ENCODE results near the gene FAM184B. TPM values are rescaled to one million over a fixed set of nuclear protein-coding genes. Genes with fewer than 3 reads are reported as not detected.
"Not testable (repeated sequence)": the region's sequence is repeated elsewhere in the genome, so short reads cannot be mapped to it uniquely, and the experiment has no call there.

Gene FAM184B
- total RNA-seq, 1 experiment from 2014 or later, result 0.08 TPM

DNA sequence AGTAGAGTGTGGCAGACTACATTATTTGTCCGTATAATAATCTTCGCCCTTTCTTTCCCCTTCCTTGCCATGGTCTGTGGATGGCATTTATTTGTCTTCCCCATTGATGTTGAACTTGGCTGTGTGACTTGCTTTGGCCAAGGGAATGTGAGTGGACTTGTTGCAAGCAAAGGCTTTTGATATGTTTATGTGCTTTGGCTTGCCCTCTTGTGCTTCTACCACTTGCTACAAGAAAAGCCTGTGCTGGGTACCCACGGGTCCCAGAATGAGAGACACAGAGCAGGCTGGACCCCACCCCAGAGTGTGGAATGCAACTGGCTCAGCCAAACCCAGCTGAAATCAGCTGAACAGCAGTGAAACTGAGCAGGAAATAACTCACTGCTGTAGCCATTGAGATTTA is 63.0 kb downstream of the FAM184B start:
- DNase-seq (ENCODE audit: low spot score), result no peak

DNA sequence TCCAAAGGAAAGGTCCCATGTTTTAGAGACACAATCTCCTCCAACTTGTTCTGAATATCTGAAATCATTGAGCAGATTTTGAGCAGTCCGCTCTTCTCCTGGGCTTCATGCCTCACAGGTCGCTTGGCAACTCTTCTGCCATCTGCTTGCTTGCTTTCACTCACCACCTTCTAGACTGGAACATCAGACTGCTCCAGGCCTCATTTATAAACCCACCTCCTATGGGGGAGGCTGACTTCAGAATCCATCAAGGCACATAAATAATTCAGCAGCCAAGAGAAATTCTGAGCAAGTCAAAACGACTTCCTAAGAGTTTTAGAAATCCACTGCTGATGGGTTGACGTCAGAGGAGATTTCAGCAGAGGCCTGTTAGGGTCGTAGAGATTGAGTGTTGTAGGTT is 64.1 kb downstream of the FAM184B start:
- DNase-seq (ENCODE audit: low spot score), result no peak

DNA sequence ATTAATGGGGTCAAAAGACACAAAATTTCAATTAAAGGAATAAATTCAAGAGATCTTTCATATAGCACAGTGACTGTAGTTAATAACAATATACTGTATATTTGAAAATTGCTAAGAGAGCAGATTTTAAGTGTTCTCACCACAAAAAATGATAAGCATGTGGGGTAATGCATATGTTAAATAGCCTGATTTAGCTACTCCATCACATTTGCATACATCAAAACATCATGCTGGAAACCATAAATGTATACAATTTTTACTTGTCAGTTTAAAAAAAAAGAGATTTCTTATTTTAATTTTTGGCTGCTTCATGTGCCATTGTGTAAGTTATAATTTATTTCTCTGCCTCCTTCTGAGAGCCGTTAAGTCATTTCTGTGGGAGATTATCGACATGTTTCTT is 65.9 kb downstream of the FAM184B start:
- DNase-seq (ENCODE audit: low spot score), result no peak

DNA sequence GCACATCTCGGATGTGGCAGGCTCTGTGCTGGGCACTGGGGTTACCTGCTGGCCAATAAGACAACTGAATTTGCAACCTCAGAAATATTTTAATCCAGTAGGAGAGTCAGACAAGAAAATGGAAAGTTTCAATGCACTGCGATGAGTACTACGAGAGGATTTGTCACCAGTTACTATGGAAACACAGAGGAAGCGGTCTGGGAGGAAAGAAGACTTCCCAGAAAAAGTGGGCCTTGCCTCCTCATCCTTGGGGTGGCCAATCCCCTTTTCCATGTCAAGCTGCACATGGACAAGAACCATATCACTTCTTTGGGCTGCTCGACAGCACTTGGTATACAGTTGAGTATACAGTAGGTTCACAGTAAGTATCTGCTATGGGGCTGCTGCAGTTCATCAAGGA is 67.6 kb downstream of the FAM184B start:
- no peak for DNase-seq (ENCODE audit: low spot score)

DNA sequence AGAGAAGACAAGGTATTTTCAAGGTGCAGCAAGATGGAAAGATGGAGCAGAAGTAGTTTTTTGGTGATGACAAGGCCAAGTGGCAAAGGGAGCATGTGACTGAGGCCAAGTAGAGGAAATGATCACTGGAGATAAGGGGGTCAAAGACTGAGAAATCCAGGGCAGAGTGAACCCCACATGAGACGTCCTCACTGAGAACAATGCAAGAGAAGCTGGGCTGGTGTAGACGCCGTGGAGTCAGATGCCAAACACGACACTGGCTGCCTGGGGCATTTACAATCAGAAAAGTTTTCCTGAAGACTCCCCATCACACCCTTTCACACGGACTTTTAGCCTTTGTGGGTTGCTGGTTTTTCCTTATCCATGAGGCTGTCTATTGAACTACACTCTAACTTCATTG is 69.3 kb downstream of the FAM184B start:
- no peak for DNase-seq (ENCODE audit: low spot score)

DNA sequence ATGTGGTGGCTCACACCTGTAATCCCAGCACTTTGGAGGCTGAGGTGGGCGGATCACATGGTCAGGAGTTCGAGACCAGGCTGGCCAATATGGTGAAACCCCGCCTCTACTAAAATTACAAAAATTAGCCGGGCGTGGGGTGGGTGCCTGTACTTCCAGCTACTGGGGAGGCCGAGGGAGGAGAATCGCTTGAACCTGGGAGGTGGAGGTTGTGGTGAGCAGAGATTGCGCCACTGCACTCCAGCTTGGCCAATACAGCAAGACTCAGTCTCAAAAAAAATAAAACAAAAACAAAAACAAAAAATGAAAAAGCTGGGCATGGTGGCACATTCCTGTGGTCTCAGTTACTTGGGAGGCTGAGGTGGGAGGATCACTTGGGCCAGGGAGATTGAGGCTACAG is 70.2 kb downstream of the FAM184B start:
- DNase-seq (ENCODE audit: low spot score), result not testable (repeated sequence)

DNA sequence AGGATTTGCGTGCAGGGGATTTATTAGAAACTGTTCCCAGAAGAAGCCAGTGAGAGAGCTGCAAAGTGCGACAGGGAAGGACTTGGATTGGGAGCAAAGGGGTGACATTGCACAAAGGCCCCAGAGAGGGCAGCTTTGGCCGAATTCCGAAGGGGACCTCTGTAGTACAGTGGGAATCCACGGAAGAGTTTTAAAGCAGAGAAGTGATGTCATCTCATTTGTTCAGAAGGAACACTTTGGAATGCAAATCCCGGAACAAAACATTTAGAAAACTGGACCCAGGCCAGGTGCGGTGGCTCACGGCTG is 71.7 kb downstream of the FAM184B start:
- no peak for DNase-seq (ENCODE audit: low spot score)

DNA sequence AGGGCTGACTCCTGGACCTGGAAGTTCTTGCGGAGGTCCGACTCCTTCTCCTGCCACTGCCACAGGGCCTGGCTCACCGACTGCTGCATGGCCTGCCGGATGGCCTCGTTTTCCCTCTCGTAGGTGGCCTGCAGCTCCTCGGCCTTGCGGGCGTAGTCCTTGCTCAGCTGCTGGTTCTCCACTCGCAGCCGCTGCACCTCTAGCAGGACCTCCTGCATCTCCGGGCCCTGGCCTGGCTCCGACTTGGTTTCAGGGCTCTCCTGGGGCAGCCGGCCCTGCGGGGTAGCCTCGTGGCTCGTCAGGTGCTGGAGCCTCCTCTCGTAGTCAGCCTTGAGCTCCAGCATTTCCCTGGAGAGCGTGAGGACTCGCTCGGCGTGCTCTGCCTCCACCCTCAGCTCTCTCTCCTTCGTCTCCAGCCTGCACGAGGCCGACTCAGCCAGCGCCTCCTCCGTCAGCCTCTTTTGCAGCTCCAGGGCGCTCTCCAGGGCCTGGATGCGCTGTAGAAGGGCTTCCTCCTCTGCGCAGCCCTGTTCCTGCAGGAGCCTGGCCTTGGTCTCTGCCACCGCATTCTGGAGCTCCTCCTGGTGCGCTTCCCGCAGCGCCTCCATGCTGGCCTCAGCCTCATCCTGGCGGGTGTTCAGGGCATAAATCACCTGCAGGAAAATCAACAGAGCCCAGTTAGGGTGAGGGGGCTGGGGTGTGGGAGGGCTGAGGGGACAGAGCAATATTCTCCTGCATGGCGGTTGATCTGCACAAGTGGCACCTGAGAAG is 72.2 kb downstream of the FAM184B start:
- DNase-seq (ENCODE audit: low spot score), result no peak

DNA sequence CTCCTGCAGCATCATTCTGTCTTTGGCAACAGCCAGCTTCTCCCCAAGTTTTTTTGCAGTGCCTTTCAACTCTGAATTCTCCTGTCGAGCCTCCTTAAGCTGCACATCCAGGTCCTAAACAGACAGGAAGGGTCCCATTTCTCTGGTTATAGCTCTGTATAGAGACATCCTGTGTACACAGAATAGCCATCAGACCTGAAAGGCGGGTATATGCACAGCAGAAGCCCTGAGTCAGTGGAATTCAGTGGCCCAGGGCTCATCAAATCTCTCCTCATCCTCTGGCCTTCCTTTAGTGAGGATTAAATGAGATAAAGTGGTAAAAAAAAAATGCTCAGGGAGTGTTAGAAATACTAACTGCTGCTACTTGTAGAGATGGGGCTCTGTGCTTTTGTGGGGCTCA is 73.8 kb downstream of the FAM184B start:
- no peak for DNase-seq (ENCODE audit: low spot score)

DNA sequence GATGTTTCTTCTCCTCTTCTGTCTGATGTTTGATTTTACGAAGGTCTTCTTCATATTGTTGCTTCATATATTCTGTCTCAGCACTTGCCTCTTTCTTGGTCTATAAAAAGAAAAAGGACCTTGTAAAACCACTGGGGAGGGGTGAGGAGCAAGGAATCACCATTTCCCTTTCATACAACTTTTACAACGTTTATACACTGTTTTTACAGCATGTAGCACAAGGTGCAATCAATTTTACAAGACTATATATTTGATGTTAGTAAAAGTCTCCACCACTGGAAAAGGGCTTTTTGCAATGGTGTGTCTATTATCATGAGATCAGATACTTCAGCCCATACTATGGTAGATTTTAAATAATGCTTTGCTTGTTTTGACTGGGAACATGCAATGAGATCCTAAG is 76.3 kb downstream of the FAM184B start:
- DNase-seq (ENCODE audit: low spot score), result no peak

DNA sequence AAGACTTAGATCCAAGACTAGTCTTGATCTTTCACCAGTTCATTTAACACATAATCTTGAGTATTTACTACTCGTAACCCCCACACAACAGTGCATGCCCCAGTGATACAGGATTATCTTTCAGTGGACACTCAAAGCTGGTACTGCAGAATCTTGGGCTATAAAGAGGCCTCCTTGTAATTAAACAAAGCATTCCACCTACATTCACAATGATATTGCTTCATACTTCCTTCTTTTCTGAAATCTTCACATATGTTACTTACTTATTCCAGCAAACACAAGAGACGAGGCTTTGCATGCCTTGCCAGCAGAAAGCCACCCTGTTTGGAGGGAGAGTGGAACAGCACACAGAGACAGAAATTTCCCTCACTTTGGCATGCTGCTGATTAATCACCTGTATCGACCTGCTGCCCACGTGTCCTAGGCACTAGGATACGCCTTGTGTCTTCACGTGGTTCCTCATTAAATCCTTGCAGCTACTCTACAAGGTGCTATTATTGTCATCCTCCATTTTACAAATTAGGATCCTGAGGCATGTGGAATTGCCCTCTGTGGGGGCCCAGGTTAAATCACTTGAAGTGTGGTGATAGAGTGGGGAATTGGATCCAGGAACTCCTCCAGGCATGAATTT is 77.3 kb downstream of the FAM184B start:
- no peak for DNase-seq (ENCODE audit: low spot score)

DNA sequence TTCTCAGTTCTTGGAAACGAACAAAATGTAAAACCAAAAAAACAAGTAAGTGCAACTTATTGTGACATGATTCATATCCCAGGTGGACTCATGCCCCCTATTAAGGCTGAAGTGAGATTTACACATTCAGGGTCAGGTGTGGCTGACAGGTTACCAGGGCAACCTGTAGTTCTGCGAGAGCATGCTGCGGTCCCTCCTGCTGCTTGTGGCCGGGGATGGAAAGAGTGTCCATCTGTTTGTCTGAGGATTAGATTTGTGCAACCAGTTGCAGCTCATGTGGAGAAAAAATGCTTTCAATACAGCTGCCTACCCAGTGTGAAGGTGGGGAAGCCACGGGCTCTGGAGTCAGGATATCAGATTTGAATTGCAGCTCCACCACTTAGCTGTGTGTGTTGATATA is 78.8 kb downstream of the FAM184B start:
- no peak for DNase-seq (ENCODE audit: low spot score)

DNA sequence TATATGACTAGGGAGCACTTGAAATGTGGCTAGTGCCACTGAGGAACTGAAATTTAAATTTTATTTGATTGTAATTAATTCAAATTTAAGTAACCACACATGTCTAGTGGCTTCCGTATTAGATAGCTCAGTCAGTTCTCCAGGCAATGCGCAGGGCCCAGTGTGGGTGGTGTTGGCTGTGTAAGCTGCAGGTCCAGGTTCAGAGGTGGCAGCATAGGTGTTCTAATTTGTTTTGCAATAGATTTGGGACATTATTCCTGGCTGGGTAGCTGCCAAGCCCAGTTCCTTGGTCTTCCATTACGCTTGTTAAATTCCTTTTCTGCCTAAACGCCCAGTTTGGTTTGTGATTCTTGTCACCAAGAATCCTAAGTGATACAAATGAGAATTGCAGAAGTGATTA is 79.5 kb downstream of the FAM184B start:
- DNase-seq (ENCODE audit: low spot score), result no peak

DNA sequence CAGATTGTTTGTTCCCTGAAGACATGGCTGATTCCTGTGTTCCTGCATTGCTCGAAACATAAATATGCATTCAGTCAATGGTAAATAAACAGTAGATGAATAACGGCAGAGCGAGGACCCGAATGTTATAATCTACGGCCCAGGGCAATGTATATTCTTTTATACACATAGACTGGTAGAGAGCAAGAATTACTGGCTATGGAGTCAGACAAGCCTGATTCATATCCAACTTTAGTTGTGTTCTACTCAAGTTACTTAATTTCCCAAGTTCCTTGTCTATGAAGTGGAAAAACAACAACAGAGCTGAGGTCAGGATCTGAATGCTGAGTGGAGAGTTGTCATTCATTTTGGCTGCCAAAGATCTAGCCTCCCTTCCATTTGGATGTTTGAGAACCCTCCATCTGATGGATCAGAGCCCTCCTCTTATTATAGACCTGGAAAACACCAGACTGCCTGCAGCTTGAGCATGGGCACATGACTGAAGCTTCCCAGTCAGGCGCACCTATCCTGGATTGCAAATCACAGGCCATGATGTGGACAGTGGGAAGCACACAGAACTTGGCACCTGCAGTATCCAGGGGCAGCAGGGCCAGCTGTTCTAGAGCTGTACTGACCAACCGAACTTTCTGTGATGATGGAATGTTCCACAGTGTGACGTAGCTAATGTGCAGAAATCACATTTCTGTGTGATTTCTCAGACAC is 80.1 kb downstream of the FAM184B start:
- DNase-seq (ENCODE audit: low spot score), result no peak

DNA sequence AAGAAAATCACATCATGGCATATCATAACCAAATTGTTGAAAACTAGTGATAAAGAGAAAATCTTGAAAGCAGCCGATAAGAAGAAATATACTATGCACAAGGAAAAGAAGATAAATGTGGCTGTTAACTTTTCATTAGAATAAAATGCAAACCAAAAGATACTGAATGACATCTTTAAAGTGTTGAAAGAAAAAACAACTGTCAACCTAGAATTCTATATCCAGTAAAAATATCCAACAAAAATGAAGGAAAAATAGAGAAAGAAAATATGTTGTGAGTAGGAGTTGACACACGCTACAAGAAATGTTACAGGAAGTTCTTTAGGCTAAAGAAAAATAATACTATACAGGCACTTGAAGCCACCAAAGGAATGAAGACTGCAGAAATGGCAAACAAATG is 82.0 kb downstream of the FAM184B start:
- DNase-seq (ENCODE audit: low spot score), result no peak

DNA sequence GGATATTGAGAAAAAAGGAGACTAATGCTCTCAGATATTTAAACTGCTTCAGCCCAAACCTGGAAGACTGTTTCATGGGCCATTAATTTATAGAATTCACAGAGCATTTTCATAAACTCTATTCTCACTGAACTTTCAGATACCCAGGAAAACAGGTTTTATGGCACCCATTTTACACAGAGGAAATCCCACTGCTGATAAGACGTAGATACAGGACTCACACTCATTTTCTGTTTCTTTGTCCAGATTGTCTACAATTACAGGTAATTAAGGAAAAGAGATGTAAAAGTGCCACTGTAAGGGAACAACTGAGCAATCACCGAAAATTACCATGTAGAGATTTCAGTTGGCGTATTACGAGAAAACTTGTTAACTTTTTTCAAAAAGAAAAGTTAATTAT is 83.3 kb downstream of the FAM184B start:
- no peak for DNase-seq (ENCODE audit: low spot score)

DNA sequence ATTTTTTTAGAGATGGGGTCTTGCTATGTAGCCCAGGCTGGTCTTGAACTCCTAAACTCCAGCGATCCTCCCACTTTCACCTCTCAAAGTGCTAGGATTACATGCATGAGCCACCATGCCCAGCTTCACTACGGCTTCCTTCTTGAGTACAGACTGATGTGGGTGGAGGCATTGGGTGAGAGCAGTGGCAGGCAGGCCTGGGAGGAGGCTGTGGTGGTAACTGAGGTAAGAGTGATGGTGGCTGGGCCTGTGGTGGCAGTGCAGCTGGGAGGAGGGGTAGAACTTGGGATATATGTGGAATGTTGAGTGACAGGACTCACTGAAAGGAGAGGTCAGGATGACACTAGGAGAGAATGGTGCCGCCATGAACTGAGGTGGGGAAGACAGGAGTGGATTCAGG is 86.1 kb downstream of the FAM184B start:
- DNase-seq (ENCODE audit: low spot score), result no peak

DNA sequence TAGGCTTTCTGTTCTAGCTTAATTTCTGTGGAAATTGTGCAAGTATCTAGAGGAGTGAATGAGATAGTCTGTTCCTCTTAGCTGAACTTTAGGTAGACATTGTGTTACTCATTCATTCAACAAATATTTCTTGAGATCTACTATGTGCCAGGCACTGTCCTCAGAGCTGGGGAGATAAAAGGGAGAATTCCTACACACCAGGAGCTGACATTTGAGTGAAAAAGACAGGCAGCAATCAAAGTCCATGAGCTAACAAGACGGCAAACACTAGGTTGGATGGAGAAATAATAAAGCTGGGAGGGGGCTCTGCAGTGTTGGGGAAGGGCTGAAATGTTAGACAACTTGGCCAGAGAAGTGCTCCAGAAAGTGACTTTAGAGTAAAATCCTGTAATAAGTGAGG is 86.9 kb downstream of the FAM184B start:
- no peak for DNase-seq (ENCODE audit: low spot score)

DNA sequence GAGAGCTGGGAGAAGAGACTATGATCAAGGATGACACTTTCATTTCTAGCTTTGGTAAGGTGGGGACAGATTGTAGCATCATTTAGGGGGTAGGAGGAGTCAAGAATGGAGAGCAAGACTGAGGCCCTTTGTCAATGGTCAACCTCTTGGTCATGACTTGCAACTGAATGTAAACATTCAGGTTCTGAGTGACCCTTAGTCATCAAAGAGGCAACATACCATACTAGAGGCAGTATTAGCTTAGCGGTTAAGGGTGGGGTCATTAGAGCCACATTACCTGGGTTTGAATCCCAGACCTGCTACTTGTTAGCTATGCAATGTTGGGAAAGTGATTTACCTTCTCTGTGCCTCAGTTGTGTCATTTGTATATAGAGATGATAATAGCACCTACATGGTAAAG is 90.5 kb downstream of the FAM184B start:
- DNase-seq (ENCODE audit: low spot score), result no peak

DNA sequence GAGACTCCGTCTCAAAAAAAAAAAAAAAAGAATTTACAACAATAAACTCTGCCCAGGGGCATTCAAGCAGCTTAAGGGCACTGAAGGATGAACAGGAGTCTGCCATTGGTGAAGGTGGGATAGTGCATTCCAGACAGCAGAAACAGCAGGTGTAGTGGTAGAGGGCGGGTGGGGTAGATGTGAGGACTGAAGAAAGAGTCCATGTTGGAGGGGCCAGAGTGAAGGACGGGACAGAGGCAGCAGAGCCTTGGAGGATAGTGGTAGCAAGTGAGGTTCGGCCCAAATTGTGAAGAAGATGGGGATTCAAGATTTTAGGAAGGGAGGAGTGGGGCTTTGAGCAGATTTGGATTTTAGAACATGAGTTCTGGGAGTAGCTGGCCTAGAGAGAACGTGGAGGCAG is 91.3 kb downstream of the FAM184B start:
- DNase-seq (ENCODE audit: low spot score), result no peak

DNA sequence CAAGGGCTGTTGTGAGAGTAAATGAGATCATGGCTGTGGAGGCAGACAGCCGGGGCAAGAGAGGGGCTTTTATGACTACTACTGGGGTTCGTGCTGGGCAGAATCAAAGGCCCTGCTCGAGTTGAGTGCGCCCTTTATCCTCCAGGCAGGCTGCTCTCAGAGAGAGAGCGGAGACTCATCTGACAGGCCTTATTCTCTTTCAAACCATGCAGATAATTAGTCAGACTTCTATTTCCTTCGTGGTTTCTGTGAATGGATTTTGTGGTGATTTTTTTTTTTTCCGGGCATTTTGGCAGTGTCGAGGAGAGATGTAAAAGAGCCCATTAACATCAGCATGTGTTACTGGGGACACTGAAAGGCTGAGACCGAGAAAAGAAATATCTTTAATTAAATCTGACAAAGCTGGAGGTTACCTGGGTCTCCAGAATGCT is 93.4 kb downstream of the FAM184B start:
- DNase-seq (ENCODE audit: low spot score), result no peak

DNA sequence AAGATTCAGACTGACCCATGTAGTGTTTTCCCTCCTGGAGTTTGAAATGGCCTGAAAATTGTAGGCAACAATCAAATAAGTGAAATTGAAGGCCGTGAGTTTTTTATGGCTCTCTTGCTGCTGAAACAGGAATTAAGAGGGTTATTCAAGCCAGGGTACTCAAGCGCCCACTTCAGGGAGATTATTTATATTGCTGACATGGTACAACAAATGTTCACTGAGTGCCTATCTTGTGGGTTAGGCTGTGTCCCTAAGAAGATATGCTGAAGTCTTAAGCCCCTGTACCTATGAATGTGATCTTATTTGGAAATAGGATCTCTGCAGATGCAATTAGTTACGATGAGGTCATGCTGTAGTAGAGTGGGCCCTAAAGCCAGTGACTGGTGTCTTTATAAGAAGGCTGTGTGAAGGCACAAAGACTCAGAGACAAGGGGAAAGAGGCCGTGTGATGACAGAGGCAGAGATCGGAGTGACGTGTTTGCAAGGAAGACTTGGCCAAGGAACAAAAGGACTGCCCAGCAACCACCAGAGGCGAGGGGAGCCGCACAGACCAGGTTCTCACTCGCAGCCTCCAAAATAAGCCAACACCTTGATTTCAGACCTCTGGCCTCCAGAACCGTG is 94.1 kb downstream of the FAM184B start:
- DNase-seq (ENCODE audit: low spot score), result no peak

DNA sequence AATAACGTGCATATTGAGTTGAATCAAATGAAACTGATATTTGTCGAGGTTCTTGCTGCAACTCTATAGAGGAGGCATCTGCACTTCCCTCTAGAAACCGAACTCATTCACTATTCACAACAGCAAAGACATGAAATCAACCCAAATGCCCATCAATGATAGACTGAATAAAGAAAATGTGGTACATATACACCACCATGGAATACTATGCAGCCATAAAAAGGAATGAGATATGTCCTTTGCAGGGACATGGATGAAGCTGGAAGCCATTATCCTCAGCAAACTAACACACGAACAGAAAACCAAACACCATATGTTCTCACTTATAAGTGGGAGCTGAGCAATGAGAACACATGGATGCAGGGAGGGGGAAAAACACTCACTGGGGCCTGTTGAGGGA is 96.8 kb downstream of the FAM184B start:
- not testable (repeated sequence) for DNase-seq (ENCODE audit: low spot score)

All from H4 (cell line).